Measurements from ENCODE around the gene ATP5F1D.

ATP5F1D gene

DNA sequence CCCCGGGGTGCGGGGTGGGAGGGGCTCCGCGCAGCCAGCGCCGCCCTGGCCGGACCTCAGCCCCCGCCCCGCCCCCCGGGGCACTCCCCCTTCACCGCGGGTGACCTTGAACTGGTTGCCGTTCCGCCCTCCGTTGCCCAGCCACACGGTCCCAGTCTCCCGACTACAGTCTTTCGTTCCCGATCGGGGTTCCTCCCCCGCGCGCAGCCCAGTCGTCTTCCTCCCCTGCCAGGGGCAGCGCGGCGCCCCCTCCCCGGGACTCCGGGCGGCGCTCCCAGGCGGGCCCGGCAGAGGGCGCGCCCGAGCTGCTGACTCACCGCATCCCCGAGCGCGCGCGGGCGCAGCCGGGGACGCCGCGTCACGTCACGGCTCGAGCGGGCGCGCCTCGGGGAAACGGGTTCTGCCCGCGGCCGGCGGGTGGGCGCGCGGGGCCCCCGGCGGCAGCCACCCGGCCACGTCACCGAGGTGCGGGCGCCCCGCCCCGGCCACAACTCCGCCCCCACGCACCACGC, 7.3 kb downstream of the ATP5F1D start:
- H2BK5ac ChIP-seq (ENCODE audit: low read depth, low read length, poor library complexity) = peak overlapping the region; percentile 96
- peak; percentile 65 to 85 for DNase-seq
- H3K4me2 ChIP-seq (ENCODE audit: low read length) = peak overlapping the region; percentile 61
- peak overlapping the region; percentile 80 for H3K4ac ChIP-seq (ENCODE audit: low read depth, low read length)
- no peaks in the 10 kb centered on the region for H3K9me3 ChIP-seq (ENCODE audit: insufficient read depth, low read depth, low read length)
- H4K8ac ChIP-seq (ENCODE audit: low read depth, low read length) = peak overlapping the region; percentile 92
- H3K27me3 ChIP-seq (ENCODE audit: insufficient read depth, low read length) = no peaks in the 10 kb centered on the region
- peaks cover 43% of the 10 kb centered on the region for H3K79me1 ChIP-seq (ENCODE audit: low read length)
- peak overlapping the region; percentile 95 for H3K18ac ChIP-seq (ENCODE audit: low read length)
- peak overlapping the region; percentile 78 for H4K12ac ChIP-seq (ENCODE audit: low read depth, low read length)
- H3K23ac ChIP-seq (ENCODE audit: low read length) = no peak overlapping the region
- H2BK12ac ChIP-seq (ENCODE audit: low read length) = no peak overlapping the region
- H3K79me2 ChIP-seq (ENCODE audit: control insufficient read depth, insufficient read depth, low read length, poor library complexity) = peaks cover 38% of the 10 kb centered on the region
- H4K91ac ChIP-seq (ENCODE audit: low read depth, low read length) = peak overlapping the region; percentile 94
- peak overlapping the region; percentile 94 for H2BK120ac ChIP-seq (ENCODE audit: insufficient read depth, low read length, poor library complexity)
- H2AFZ ChIP-seq (ENCODE audit: insufficient read depth, low read length, poor library complexity) = peak overlapping the region; percentile 56
- WGBS (ENCODE audit: extremely low coverage, insufficient coverage, insufficient read length) = no CpG with 5 or more reads among the region's 74 CpGs
- peak overlapping the region; percentile 95 for H3K14ac ChIP-seq (ENCODE audit: low read length)
- peaks cover 45 to 48% of the 10 kb centered on the region in 2 experiments for H3K36me3 ChIP-seq (ENCODE audit: control insufficient read depth in 1 of 2, insufficient read depth in 2 of 2, low read length in 2 of 2)
- H3K4me3 ChIP-seq (ENCODE audit: low read depth, low read length) = peak overlapping the region; percentile 81
- H3K9ac ChIP-seq (ENCODE audit: low read length) = peak overlapping the region; percentile 86
- H3K4me1 ChIP-seq (ENCODE audit: control insufficient read depth in 1 of 2, insufficient read depth in 2 of 2, low read length in 2 of 2) = peaks cover 16 to 17% of the 10 kb centered on the region in 2 experiments
- H3K27ac ChIP-seq (ENCODE audit: low read depth, low read length) = peak overlapping the region; percentile 98
- peak overlapping the region; percentile 82 for H2AK5ac ChIP-seq (ENCODE audit: low read length)

- peak overlapping the region; percentile 95 for H3K18ac ChIP-seq (ENCODE audit: low read length)
- no CpG with 5 or more reads among the region's 102 CpGs for WGBS (ENCODE audit: extremely low coverage, insufficient coverage, insufficient read length)
- peak overlapping the region; percentile 92 for H4K8ac ChIP-seq (ENCODE audit: low read depth, low read length)
- H4K91ac ChIP-seq (ENCODE audit: low read depth, low read length) = peak overlapping the region; percentile 98
- peaks cover 41% of the 10 kb centered on the region for H3K79me2 ChIP-seq (ENCODE audit: control insufficient read depth, insufficient read depth, low read length, poor library complexity)
- peak overlapping the region; percentile 94 for H2BK120ac ChIP-seq (ENCODE audit: insufficient read depth, low read length, poor library complexity)
- H3K27ac ChIP-seq (ENCODE audit: low read depth, low read length) = peak overlapping the region; percentile 98
- H3K27me3 ChIP-seq (ENCODE audit: insufficient read depth, low read length) = no peaks in the 10 kb centered on the region
- peak overlapping the region; percentile 61 for H2AK5ac ChIP-seq (ENCODE audit: low read length)
- no peak overlapping the region for H3K23ac ChIP-seq (ENCODE audit: low read length)
- H3K9ac ChIP-seq (ENCODE audit: low read length) = peak overlapping the region; percentile 98
- H3K4me1 ChIP-seq (ENCODE audit: control insufficient read depth in 1 of 2, insufficient read depth in 2 of 2, low read length in 2 of 2) = peaks cover 16 to 21% of the 10 kb centered on the region in 2 experiments
- H2BK5ac ChIP-seq (ENCODE audit: low read depth, low read length, poor library complexity) = peak overlapping the region; percentile 96
- peak overlapping the region; percentile 96 for H3K4me3 ChIP-seq (ENCODE audit: low read depth, low read length)
- peak overlapping the region; percentile 62 for H3K4me2 ChIP-seq (ENCODE audit: low read length)
- H4K12ac ChIP-seq (ENCODE audit: low read depth, low read length) = peak overlapping the region; percentile 55
- H2AFZ ChIP-seq (ENCODE audit: insufficient read depth, low read length, poor library complexity) = no peak overlapping the region
- peak; percentile 89 to 93 for DNase-seq
- H3K9me3 ChIP-seq (ENCODE audit: insufficient read depth, low read depth, low read length) = no peaks in the 10 kb centered on the region
- peaks cover 45% of the 10 kb centered on the region for H3K79me1 ChIP-seq (ENCODE audit: low read length)
- H2BK12ac ChIP-seq (ENCODE audit: low read length) = peak overlapping the region; percentile 65
- peak overlapping the region; percentile 92 for H3K4ac ChIP-seq (ENCODE audit: low read depth, low read length)
- H3K14ac ChIP-seq (ENCODE audit: low read length) = peak overlapping the region; percentile 95
- H3K36me3 ChIP-seq (ENCODE audit: control insufficient read depth in 1 of 2, insufficient read depth in 2 of 2, low read length in 2 of 2) = peaks cover 50% of the 10 kb centered on the region in 2 experiments
Measured at GRCh38 chr19:1249298-1249989, 7.9 kb downstream of the ATP5F1D start.

DNA sequence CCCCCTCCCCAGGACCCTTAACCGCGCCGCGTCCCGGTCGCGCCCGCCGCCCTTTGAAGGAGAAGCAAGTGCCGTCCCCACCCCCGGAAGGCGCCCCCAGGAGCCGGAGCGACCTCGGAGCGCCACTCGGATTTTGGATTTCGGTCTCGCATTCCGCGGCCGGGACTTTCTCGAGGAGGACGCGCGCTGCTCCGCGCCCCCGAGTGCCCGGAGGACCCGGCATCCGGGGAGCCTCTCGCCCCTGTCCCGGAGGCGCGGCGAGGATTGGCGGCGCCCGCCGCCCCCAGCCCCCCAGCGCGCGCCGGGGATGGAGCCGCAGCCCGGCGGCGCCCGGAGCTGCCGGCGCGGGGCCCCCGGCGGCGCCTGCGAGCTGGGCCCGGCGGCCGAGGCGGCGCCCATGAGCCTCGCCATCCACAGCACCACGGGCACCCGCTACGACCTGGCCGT, 8.5 kb downstream of the ATP5F1D start:
- Histone ChIP-seq H3K18ac (ENCODE audit: low read length) (peak overlapping the region; percentile 76), H3K9me3 (ENCODE audit: insufficient read depth, low read depth, low read length) (no peaks in the 10 kb centered on the region), H3K4me2 (ENCODE audit: low read length) (peak overlapping the region; percentile 62), H2BK120ac (ENCODE audit: insufficient read depth, low read length, poor library complexity) (peak overlapping the region; percentile 78), H3K23ac (ENCODE audit: low read length) (no peak overlapping the region), H3K27ac (ENCODE audit: low read depth, low read length) (peak overlapping the region; percentile 92), H4K8ac (ENCODE audit: low read depth, low read length) (peak overlapping the region; percentile 73), H3K36me3 (ENCODE audit: control insufficient read depth in 1 of 2, insufficient read depth in 2 of 2, low read length in 2 of 2) (peaks cover 51 to 52% of the 10 kb centered on the region in 2 experiments), H4K12ac (ENCODE audit: low read depth, low read length) (peak overlapping the region; percentile 54), H4K91ac (ENCODE audit: low read depth, low read length) (peak overlapping the region; percentile 98), H3K14ac (ENCODE audit: low read length) (peak overlapping the region; percentile 92), H3K4ac (ENCODE audit: low read depth, low read length) (peak overlapping the region; percentile 92), H3K79me2 (ENCODE audit: control insufficient read depth, insufficient read depth, low read length, poor library complexity) (peaks cover 41% of the 10 kb centered on the region), H3K9ac (ENCODE audit: low read length) (peak overlapping the region; percentile 98), H3K27me3 (ENCODE audit: insufficient read depth, low read length) (no peaks in the 10 kb centered on the region), H3K4me3 (ENCODE audit: low read depth, low read length) (peak overlapping the region; percentile 96), H2BK12ac (ENCODE audit: low read length) (peak overlapping the region; percentile 65), H2AK5ac (ENCODE audit: low read length) (peak overlapping the region; percentile 59), H2AFZ (ENCODE audit: insufficient read depth, low read length, poor library complexity) (no peak overlapping the region), H3K79me1 (ENCODE audit: low read length) (peaks cover 45% of the 10 kb centered on the region), H3K4me1 (ENCODE audit: control insufficient read depth in 1 of 2, insufficient read depth in 2 of 2, low read length in 2 of 2) (peaks cover 16 to 18% of the 10 kb centered on the region in 2 experiments), H2BK5ac (ENCODE audit: low read depth, low read length, poor library complexity) (peak overlapping the region; percentile 94)
- no peak for DNase-seq
- no CpG with 5 or more reads among the region's 67 CpGs for WGBS (ENCODE audit: extremely low coverage, insufficient coverage, insufficient read length)

GRCh38 chr19:1250437-1251260, 9.1 kb downstream of the ATP5F1D start:
- H2AK5ac ChIP-seq (ENCODE audit: low read length) = peak overlapping the region; percentile 50
- peak overlapping the region; percentile 37 for H2BK12ac ChIP-seq (ENCODE audit: low read length)
- peak overlapping the region; percentile 56 for H2BK120ac ChIP-seq (ENCODE audit: insufficient read depth, low read length, poor library complexity)
- H3K27ac ChIP-seq (ENCODE audit: low read depth, low read length) = peak overlapping the region; percentile 92
- no peaks in the 10 kb centered on the region for H3K9me3 ChIP-seq (ENCODE audit: insufficient read depth, low read depth, low read length)
- H3K4me1 ChIP-seq (ENCODE audit: control insufficient read depth in 1 of 2, insufficient read depth in 2 of 2, low read length in 2 of 2) = peaks cover 16 to 18% of the 10 kb centered on the region in 2 experiments
- peak overlapping the region; percentile 92 for H3K18ac ChIP-seq (ENCODE audit: low read length)
- H2AFZ ChIP-seq (ENCODE audit: insufficient read depth, low read length, poor library complexity) = peak overlapping the region; percentile 21
- WGBS (ENCODE audit: extremely low coverage, insufficient coverage, insufficient read length) = no CpG with 5 or more reads among the region's 90 CpGs
- no peak overlapping the region for H3K23ac ChIP-seq (ENCODE audit: low read length)
- peak overlapping the region; percentile 94 for H3K4ac ChIP-seq (ENCODE audit: low read depth, low read length)
- H3K27me3 ChIP-seq (ENCODE audit: insufficient read depth, low read length) = no peaks in the 10 kb centered on the region
- H3K4me3 ChIP-seq (ENCODE audit: low read depth, low read length) = peak overlapping the region; percentile 96
- peak overlapping the region; percentile 98 for H4K91ac ChIP-seq (ENCODE audit: low read depth, low read length)
- peaks cover 45% of the 10 kb centered on the region for H3K79me1 ChIP-seq (ENCODE audit: low read length)
- H3K4me2 ChIP-seq (ENCODE audit: low read length) = peak overlapping the region; percentile 76
- H3K9ac ChIP-seq (ENCODE audit: low read length) = peak overlapping the region; percentile 98
- DNase-seq = peak in 1 of 2 donors; percentile 32
- H4K8ac ChIP-seq (ENCODE audit: low read depth, low read length) = peak overlapping the region; percentile 73
- peaks cover 41% of the 10 kb centered on the region for H3K79me2 ChIP-seq (ENCODE audit: control insufficient read depth, insufficient read depth, low read length, poor library complexity)
- peak overlapping the region; percentile 94 for H2BK5ac ChIP-seq (ENCODE audit: low read depth, low read length, poor library complexity)
- peak overlapping the region; percentile 79 for H4K12ac ChIP-seq (ENCODE audit: low read depth, low read length)
- peaks cover 54 to 57% of the 10 kb centered on the region in 2 experiments for H3K36me3 ChIP-seq (ENCODE audit: control insufficient read depth in 1 of 2, insufficient read depth in 2 of 2, low read length in 2 of 2)
- peak overlapping the region; percentile 94 for H3K14ac ChIP-seq (ENCODE audit: low read length)
